Activated CD8-positive, alpha-beta memory T cell treated with anti-CD3 and anti-CD28 coated beads, Interleukin-2, amount 10 ng/mL, durations not matched to agents 7 days and 5 days (primary cell): ENCODE data around the gene OAS3. TPM values are rescaled to one million over a fixed set of nuclear protein-coding genes. Genes with fewer than 3 reads are reported as not detected.
A peak's percentile ranks its signal among the peaks of the same experiment; 100 is the strongest.
"Not testable (repeated sequence)": the region's sequence is repeated elsewhere in the genome, so short reads cannot be mapped to it uniquely, and the experiment has no call there.

Experiments
- ATAC-seq: fragments of 150-1000 bp; cut with Tn5 transposase; one replicate; pipeline ENCODE4 v1.10.0; 2021; ENCODE audit warnings: moderate library complexity
- CTCF ChIA-PET: fragments of 350-600 bp; sonication (Branson Sonifier 250); formaldehyde crosslinking; loops from one replicate; lab custom pipeline; 2021; ENCODE audit warnings: antibody characterized with exemption; lab: Charles Lee
- DNase-seq: peaks from one replicate; pipeline ENCODE4 v3.0.0-alpha.2; 2020
- H3K27ac Mint-ChIP-seq: one replicate; pipeline ENCODE4 v1.8.0; 2021; ENCODE audit warnings: mild to moderate bottlenecking, mixed read lengths
- H3K27me3 Mint-ChIP-seq: one replicate; pipeline ENCODE4 v1.8.0; 2021; ENCODE audit warnings: mixed read lengths
- H3K36me3 Mint-ChIP-seq: one replicate; pipeline ENCODE4 v1.8.0; 2021; ENCODE audit warnings: mild to moderate bottlenecking, mixed read lengths
- H3K4me1 Mint-ChIP-seq: one replicate; pipeline ENCODE4 v1.8.0; 2021; ENCODE audit warnings: mixed read lengths
- H3K4me3 Mint-ChIP-seq: one replicate; pipeline ENCODE4 v1.8.0; 2021; ENCODE audit warnings: mild to moderate bottlenecking, moderate library complexity, mixed read lengths
- H3K9me3 Mint-ChIP-seq: one replicate; pipeline ENCODE4 v1.8.0; 2022; ENCODE audit warnings: low read depth, mixed read lengths
- total RNA-seq, 2 experiments: library from RNA; stranded (reverse); gene quantifications; one replicate each; pipeline ENCODE4 v1.2.3, GENCODE V29; 2021

The OAS3 gene
- total RNA-seq, 2 experiments from 2014 or later, result 290 to 394 TPM

DNA sequence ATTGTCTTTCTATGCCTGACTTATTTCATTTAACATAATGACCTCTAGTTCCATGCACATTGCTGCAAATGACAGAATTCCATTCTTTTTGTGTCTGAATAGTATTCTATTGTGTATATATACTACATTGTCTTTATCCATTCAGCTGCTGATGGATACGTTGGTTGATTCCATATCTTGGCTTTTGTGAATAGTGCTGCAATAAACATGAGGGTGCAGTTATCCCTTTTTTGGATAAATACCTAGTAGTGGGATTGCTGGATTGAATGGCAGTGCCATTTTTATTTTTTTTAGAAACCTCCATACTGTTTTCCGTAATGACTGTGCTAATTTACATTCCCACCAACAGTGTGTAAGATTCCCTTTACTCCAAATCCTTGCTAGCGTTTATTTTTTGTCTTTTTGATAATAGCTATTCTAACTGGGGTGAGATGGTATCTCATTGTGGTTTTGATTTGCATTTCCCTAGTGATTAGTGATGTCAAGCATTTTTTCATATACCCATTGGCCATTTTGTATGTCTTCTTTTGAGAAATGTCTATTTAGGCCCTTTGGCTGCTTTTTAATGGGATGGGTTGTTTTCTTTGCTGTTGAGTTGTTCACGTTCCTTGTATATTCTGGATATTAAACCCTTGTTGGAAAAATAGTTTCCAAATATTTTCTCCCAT lies 42.4 kb downstream of the OAS3 start:
- peaks cover 62% of the 10 kb centered on the region for H3K4me1 Mint-ChIP-seq
- CTCF ChIA-PET, result interaction anchor here (1.4 to 6.9 kb wide), 3 partner anchors 12 to 80 kb away, joined by 4 to 67 read pairs (median 5); no protein-coding TSS in a partner anchor
- peak overlapping the region; percentile 89 for H3K4me3 Mint-ChIP-seq
- no peaks in the 10 kb centered on the region for H3K27me3 Mint-ChIP-seq
- peaks cover 73% of the 10 kb centered on the region for H3K36me3 Mint-ChIP-seq
- peaks cover 23% of the 10 kb centered on the region for H3K9me3 Mint-ChIP-seq
- ATAC-seq, result no peak
- H3K27ac Mint-ChIP-seq, result peak overlapping the region; percentile 100
- DNase-seq, result no peak

DNA sequence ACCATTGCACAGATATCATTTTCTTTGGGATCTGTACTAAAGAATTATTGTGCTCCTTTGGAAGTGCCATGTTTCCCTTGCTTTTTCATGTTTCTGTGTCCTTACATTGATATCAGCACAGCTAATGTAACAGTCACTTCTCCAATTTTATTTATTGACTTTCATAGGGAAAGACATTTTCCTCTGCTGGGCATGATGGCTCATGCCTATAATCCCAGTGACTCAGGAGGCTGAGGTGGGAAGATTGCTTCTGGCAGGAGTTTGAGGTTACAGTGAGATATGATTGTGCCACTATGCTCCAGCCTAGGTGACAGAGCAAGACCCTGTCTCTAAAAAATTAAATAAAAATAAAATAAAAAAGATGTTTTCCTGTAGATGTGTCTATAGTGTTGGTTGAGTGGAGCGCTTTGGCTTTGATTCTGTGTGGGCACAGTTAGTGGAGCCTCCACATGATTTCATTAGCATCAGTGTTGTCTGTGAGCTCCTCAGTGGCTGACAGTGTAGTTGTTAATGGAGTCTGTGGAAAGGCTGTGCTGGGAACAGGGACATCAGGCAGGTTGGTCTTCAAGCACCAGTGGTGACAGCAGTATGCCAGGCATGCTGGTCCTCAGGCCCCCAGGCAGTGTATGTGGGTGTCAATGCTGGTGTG lies 47.5 kb downstream of the OAS3 start:
- H3K9me3 Mint-ChIP-seq, result peaks cover 23% of the 10 kb centered on the region
- H3K4me1 Mint-ChIP-seq, result peaks cover 81% of the 10 kb centered on the region
- H3K36me3 Mint-ChIP-seq, result peaks cover 99% of the 10 kb centered on the region
- CTCF ChIA-PET, result interaction anchor here (2.6 kb wide), 1 partner anchor 7 kb away, joined by 24 read pairs; no protein-coding TSS in a partner anchor
- H3K4me3 Mint-ChIP-seq, result no peak overlapping the region
- H3K27ac Mint-ChIP-seq, result peak overlapping the region; percentile 65
- DNase-seq (no peak), ATAC-seq (no peak)
- no peaks in the 10 kb centered on the region for H3K27me3 Mint-ChIP-seq

GRCh38 chr12:112986291-112986800 lies 48.1 kb downstream of the OAS3 start:
- Mint-ChIP-seq H3K27ac (peak overlapping the region; percentile 65), H3K4me1 (peaks cover 81% of the 10 kb centered on the region), H3K4me3 (no peak overlapping the region), H3K9me3 (peaks cover 23% of the 10 kb centered on the region), H3K27me3 (no peaks in the 10 kb centered on the region), H3K36me3 (peaks cover 100% of the 10 kb centered on the region)
- CTCF ChIA-PET, result no interaction called here
- ATAC-seq (no peak), DNase-seq (no peak)

DNA sequence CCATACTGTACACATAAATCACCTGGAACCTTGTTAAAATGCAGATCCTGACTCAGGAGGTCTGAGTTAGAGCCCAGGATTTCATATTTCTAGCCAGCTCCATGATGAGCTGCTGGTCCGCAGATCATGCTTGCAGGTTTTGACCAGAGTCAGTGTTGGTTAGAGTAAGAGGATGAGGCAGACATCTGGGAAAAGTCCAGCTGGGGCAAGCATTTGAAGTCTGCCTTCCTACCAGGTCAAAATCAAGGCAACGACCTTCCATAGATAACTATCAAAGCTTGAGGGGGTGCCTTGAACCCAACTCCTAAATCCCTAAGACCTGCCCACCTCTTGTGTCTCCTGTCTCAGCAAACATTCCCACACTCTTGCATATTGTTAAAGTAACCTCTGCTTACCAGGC lies 49.3 kb downstream of the OAS3 start:
- Mint-ChIP-seq H3K36me3 (peaks cover 100% of the 10 kb centered on the region), H3K27ac (peak overlapping the region; percentile 67), H3K4me1 (peaks cover 70% of the 10 kb centered on the region), H3K9me3 (peaks cover 18% of the 10 kb centered on the region), H3K4me3 (no peak overlapping the region), H3K27me3 (no peaks in the 10 kb centered on the region)
- no peak for DNase-seq
- no peak for ATAC-seq
- CTCF ChIA-PET, result interaction anchor here (0.7 to 1.8 kb wide), 4 partner anchors 9 to 87 kb away, joined by 3 to 10 read pairs (median 4); partner anchors contain the start of gene OAS2

DNA sequence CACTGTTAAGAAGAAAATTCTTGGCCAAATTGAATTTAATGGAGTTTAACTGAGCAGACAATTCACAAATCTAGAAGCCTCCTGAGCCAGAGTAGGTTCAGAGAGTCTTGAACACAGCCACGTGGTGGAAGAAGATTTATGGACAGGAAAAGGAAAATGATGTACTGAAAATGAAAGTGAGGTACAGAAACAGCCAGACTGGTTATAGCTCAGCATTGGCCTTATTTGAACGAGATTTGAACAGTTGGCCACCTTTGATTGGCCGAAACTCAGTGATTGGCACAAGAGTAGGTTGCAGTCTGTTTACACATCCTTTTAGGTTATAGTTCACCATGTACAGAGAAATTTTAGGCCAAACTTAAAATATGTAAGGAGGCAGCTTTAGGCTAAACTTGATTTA lies 50.0 kb downstream of the OAS3 start:
- H3K9me3 Mint-ChIP-seq, result peaks cover 18% of the 10 kb centered on the region
- peaks cover 70% of the 10 kb centered on the region for H3K4me1 Mint-ChIP-seq
- peak overlapping the region; percentile 67 for H3K27ac Mint-ChIP-seq
- peak; percentile 76 for ATAC-seq
- DNase-seq, result peak; percentile 63
- H3K4me3 Mint-ChIP-seq, result no peak overlapping the region
- no peaks in the 10 kb centered on the region for H3K27me3 Mint-ChIP-seq
- CTCF ChIA-PET, result interaction anchor here (0.7 to 1.8 kb wide), 4 partner anchors 9 to 88 kb away, joined by 3 to 10 read pairs (median 4); partner anchors contain the start of gene OAS2
- peaks cover 100% of the 10 kb centered on the region for H3K36me3 Mint-ChIP-seq

DNA sequence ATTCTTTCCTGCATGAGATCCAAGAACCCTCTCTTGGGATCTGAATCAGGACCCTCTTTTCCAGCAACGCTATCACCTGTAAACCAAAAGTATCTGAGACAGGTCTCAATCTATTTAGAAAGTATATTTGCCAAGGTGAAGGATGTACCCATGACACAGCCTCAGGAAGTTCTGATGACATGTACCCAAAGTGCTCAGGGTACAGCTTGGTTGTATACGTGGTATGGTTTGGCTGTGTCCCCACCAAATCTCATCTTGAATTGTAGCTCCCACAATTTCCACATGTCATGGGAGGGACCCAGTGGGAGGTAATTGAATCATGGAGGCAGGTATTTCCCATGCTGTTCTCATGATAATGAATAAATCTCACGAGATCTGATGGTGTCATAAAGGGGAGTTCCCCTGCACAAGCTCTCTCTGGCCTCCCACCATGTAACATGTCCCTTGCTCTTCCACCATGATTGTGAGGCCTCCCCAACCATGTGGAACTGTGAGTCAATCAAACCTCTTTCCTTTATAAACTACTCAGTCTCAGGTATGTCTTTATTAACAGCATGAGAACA lies 50.6 kb downstream of the OAS3 start:
- not testable (repeated sequence) for DNase-seq, H3K27me3 Mint-ChIP-seq, H3K4me3 Mint-ChIP-seq, ATAC-seq
- H3K36me3 Mint-ChIP-seq, result peaks cover 99% of the 10 kb centered on the region
- H3K9me3 Mint-ChIP-seq, result peaks cover 14% of the 10 kb centered on the region
- H3K4me1 Mint-ChIP-seq, result peaks cover 68% of the 10 kb centered on the region
- CTCF ChIA-PET, result interaction anchor here (1.1 to 1.8 kb wide), 4 partner anchors 10 to 88 kb away, joined by 3 to 10 read pairs (median 4); partner anchors contain the start of gene OAS2
- H3K27ac Mint-ChIP-seq, result peak overlapping the region; percentile 67

GRCh38 chr12:112989806-112990205 lies 51.5 kb downstream of the OAS3 start:
- peaks cover 94% of the 10 kb centered on the region for H3K36me3 Mint-ChIP-seq
- peaks cover 63% of the 10 kb centered on the region for H3K4me1 Mint-ChIP-seq
- no peaks in the 10 kb centered on the region for H3K27me3 Mint-ChIP-seq
- CTCF ChIA-PET, result interaction anchor here (1.2 to 5.2 kb wide), 2 partner anchors 11 to 59 kb away, joined by 3 to 67 read pairs; partner anchors contain the start of gene OAS2
- H3K4me3 Mint-ChIP-seq, result no peak overlapping the region
- peaks cover 6% of the 10 kb centered on the region for H3K9me3 Mint-ChIP-seq
- H3K27ac Mint-ChIP-seq, result peak overlapping the region; percentile 36
- DNase-seq, result no peak
- ATAC-seq, result no peak

GRCh38 chr12:112992541-112993398 lies 54.5 kb downstream of the OAS3 start:
- peaks cover 38% of the 10 kb centered on the region for H3K4me1 Mint-ChIP-seq

DNA sequence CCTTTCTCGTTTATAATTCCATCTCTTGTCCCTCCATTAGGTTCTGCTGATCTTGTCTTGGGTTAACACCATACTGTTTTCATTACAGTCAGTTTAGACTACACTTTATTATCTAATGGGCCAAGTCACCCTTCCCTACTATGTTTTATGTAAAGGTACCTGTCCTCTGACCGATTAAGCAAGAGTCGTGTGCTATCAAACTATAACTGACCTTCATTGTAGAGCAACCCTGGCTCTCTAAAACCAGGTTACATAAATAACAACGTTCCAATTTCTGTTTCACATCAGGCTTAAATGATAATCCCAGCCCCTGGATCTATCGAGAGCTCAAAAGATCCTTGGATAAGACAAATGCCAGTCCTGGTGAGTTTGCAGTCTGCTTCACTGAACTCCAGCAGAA lies 56.7 kb downstream of the OAS3 start:
- ATAC-seq (no peak), DNase-seq (no peak)
- CTCF ChIA-PET, result interaction anchor here (0.8 to 5.2 kb wide), 4 partner anchors 16 to 94 kb away, joined by 3 to 67 read pairs (median 22); partner anchors contain the start of gene OAS2
- Mint-ChIP-seq H3K27ac (no peak overlapping the region), H3K36me3 (peaks cover 93% of the 10 kb centered on the region), H3K9me3 (no peaks in the 10 kb centered on the region), H3K27me3 (no peaks in the 10 kb centered on the region), H3K4me3 (no peak overlapping the region), H3K4me1 (peaks cover 21% of the 10 kb centered on the region)

More at GRCh38 chr12:112992541-112993398, 54.5 kb downstream of the OAS3 start:
- Mint-ChIP-seq H3K36me3 (peaks cover 94% of the 10 kb centered on the region), H3K9me3 (no peaks in the 10 kb centered on the region), H3K27me3 (no peaks in the 10 kb centered on the region), H3K27ac (peak overlapping the region; percentile 31), H3K4me3 (no peak overlapping the region)
- CTCF ChIA-PET, result interaction anchor here (0.6 to 5.2 kb wide), 40 partner anchors 9 to 215 kb away, joined by 3 to 67 read pairs (median 4); partner anchors contain the start of genes OAS1, OAS2 and RITA1
- ATAC-seq (peak; percentile 71), DNase-seq (peak; percentile 80)

- no peak overlapping the region for H3K27ac Mint-ChIP-seq
- H3K36me3 Mint-ChIP-seq, result peaks cover 90% of the 10 kb centered on the region
- CTCF ChIA-PET, result no interaction called here
- DNase-seq (no peak), ATAC-seq (no peak)
- H3K4me3 Mint-ChIP-seq, result no peak overlapping the region
- no peaks in the 10 kb centered on the region for H3K9me3 Mint-ChIP-seq
- no peaks in the 10 kb centered on the region for H3K27me3 Mint-ChIP-seq
- H3K4me1 Mint-ChIP-seq, result peaks cover 16% of the 10 kb centered on the region
These were observed 58.2 kb downstream of the OAS3 start for GRCh38 chr12:112996501-112996900.

DNA sequence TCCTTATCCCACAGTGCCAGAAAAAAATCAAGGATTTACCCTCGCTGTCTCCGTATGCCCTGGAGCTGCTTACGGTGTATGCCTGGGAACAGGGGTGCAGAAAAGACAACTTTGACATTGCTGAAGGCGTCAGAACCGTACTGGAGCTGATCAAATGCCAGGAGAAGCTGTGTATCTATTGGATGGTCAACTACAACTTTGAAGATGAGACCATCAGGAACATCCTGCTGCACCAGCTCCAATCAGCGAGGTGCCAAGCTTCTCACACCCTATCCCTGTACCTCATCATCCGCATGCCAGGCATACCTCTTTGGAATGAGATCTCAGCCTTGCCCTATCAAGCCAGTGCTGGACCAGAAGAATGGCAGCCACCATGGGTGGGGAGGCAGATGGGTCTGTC lies 59.2 kb downstream of the OAS3 start:
- ATAC-seq, result no peak
- Mint-ChIP-seq H3K27me3 (no peaks in the 10 kb centered on the region), H3K4me3 (no peak overlapping the region), H3K9me3 (no peaks in the 10 kb centered on the region), H3K36me3 (peaks cover 88% of the 10 kb centered on the region), H3K4me1 (peaks cover 15% of the 10 kb centered on the region), H3K27ac (peak overlapping the region; percentile 40)
- CTCF ChIA-PET, result no interaction called here
- DNase-seq, result no peak

DNA sequence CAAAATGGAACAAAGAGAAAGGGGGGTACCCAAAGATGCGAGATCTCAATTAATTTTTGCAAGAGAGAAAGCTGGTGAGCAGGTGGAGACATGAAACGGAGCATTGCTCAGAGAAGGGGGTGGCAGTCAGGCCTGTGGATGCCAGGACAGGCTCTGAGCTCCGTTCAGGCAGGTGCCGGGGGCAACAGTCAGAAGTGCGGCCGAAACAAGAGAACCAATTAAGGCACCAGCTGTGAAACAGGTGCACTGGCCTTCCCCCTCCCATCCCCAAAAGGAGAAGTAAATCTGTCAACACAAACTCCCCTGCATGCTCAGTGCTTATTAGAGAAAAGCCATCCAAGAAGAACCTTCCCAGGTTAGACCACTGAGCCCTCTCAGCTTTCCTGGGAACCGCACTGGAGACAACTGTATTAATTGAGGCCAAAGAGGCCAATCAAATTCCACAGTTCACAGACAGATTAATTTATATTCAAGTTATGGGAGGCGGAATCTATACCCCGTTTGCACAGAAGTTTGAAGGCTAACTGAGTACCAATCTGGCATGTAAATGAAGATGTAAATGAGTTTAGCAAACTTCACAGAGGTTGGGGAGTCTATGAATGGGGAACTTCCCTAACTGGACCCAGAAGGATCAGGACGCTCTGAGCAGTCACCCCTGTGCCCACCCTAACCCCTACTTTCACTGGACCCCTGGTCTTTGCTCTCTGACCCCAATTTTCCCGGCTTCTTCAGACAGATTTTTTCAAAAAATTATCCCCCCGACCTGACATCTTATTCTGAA lies 60.9 kb downstream of the OAS3 start:
- Mint-ChIP-seq H3K9me3 (no peaks in the 10 kb centered on the region), H3K4me3 (no peak overlapping the region), H3K4me1 (peaks cover 4% of the 10 kb centered on the region), H3K27ac (no peak overlapping the region), H3K27me3 (no peaks in the 10 kb centered on the region), H3K36me3 (peaks cover 89% of the 10 kb centered on the region)
- ATAC-seq (no peak), DNase-seq (no peak)
- CTCF ChIA-PET, result interaction anchor here (1.0 kb wide), 1 partner anchor 11 kb away, joined by 3 read pairs; no protein-coding TSS in a partner anchor
